ENCODE results near the gene RAP1B. TPM values are rescaled to one million over a fixed set of nuclear protein-coding genes. Genes with fewer than 3 reads are reported as not detected.
"Not testable (repeated sequence)": the region's sequence is repeated elsewhere in the genome, so short reads cannot be mapped to it uniquely, and the experiment has no call there.

Gene RAP1B
- total RNA-seq, 2 experiments from 2014 or later = 170 TPM

DNA sequence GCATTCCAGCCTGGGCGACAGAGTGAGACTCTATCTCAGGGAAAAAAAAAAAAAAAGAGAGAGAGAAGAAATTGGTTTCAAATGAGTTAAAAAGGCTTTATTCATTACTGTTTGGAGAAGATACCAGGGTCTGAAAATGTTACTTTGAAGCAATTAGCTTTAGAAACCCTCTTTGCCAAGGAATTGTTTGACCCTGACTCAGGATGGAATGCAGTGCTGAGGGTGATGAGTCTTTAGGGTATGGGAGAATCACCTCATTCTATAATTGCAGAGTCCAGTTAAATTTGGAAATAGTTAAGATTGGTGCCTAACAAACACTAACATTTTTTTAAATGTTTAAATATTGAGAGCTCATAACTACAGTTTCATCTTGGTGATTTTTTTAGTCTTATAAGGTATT is 13.3 kb downstream of the RAP1B start:
- intact Hi-C loops (cut with micrococcal nuclease) = no loop called here

GRCh38 chr12:68624933-68625332 is 14.2 kb downstream of the RAP1B start:
- H3K4me3 Mint-ChIP-seq = no peak overlapping the region
- H3K27ac Mint-ChIP-seq = peak overlapping the region; percentile 24
- DNase-seq = no peak
- no peaks in the 10 kb centered on the region for H3K27me3 Mint-ChIP-seq (ENCODE audit: low read depth)
- CTCF ChIA-PET = interaction anchor here (0.6 to 0.7 kb wide), 3 partner anchors 11 to 265 kb away, joined by 3 to 5 read pairs (median 3); no protein-coding TSS in a partner anchor
- peaks cover 79% of the 10 kb centered on the region for H3K4me1 Mint-ChIP-seq (ENCODE audit: low read depth)
- peaks cover 15% of the 10 kb centered on the region for H3K9me3 Mint-ChIP-seq
- intact Hi-C loops (cut with micrococcal nuclease) = no loop called here
- peaks cover 57% of the 10 kb centered on the region for H3K36me3 Mint-ChIP-seq (ENCODE audit: low read depth)

More for the DNA sequence above, 13.3 kb downstream of the RAP1B start:
- H3K27me3 Mint-ChIP-seq (ENCODE audit: low read depth) = no peaks in the 10 kb centered on the region
- no peak for DNase-seq
- peaks cover 15% of the 10 kb centered on the region for H3K9me3 Mint-ChIP-seq
- CTCF ChIA-PET = interaction anchor here (0.6 kb wide), 1 partner anchor 30 kb away, joined by 7 read pairs; no protein-coding TSS in a partner anchor
- peak overlapping the region; percentile 38 for H3K27ac Mint-ChIP-seq
- H3K36me3 Mint-ChIP-seq (ENCODE audit: low read depth) = peaks cover 56% of the 10 kb centered on the region
- H3K4me3 Mint-ChIP-seq = no peak overlapping the region
- H3K4me1 Mint-ChIP-seq (ENCODE audit: low read depth) = peaks cover 81% of the 10 kb centered on the region

DNA sequence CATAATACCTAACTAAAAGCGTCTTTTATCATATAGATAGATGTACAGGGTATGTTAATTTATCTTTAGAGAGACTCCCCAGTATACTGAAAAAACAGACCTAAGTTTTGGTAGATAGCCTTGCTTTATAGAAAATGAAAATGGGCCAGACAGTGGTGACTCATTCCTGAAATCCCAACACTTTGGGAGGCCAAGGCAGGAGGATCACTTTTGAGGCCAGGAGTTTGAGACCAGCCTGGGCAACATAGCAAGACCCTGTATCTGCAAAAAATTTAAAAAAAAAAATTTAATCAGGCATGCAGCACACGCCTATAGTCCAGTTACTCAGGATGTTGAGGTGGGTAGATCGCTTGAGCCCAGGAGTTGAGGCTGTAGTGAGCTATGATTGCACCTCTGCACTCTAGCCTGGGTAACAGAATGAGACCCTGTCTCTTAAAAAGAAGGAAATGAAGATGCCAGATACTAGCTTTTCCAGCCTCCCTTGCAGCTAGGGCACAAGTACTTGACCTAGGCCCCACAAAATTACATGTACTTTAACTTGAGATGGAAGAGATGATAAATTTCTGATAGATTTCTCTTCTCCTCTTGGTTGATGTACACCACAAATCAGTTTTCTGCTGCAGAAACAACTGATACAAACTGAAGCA is 17.1 kb downstream of the RAP1B start:
- DNase-seq = no peak
- no peaks in the 10 kb centered on the region for H3K27me3 Mint-ChIP-seq (ENCODE audit: low read depth)
- H3K4me1 Mint-ChIP-seq (ENCODE audit: low read depth) = peaks cover 80% of the 10 kb centered on the region
- intact Hi-C loops (cut with micrococcal nuclease) = no loop called here
- CTCF ChIA-PET = no interaction called here
- H3K27ac Mint-ChIP-seq = no peak overlapping the region
- H3K9me3 Mint-ChIP-seq = peaks cover 15% of the 10 kb centered on the region
- H3K4me3 Mint-ChIP-seq = no peak overlapping the region
- H3K36me3 Mint-ChIP-seq (ENCODE audit: low read depth) = peaks cover 62% of the 10 kb centered on the region

- peaks cover 54% of the 10 kb centered on the region for H3K36me3 Mint-ChIP-seq (ENCODE audit: low read depth)
- peaks cover 80% of the 10 kb centered on the region for H3K4me1 Mint-ChIP-seq (ENCODE audit: low read depth)
- peaks cover 15% of the 10 kb centered on the region for H3K9me3 Mint-ChIP-seq
- H3K27me3 Mint-ChIP-seq (ENCODE audit: low read depth) = no peaks in the 10 kb centered on the region
- H3K27ac Mint-ChIP-seq = peak overlapping the region; percentile 46
- intact Hi-C loops (cut with micrococcal nuclease) = no loop called here
- CTCF ChIA-PET = interaction anchor here (1.0 kb wide), 2 partner anchors 11 to 405 kb away, joined by 3 to 4 read pairs; no protein-coding TSS in a partner anchor
- no peak overlapping the region for H3K4me3 Mint-ChIP-seq
- DNase-seq = no peak
Observed at GRCh38 chr12:68628698-68629097, 18.0 kb downstream of the RAP1B start.

DNA sequence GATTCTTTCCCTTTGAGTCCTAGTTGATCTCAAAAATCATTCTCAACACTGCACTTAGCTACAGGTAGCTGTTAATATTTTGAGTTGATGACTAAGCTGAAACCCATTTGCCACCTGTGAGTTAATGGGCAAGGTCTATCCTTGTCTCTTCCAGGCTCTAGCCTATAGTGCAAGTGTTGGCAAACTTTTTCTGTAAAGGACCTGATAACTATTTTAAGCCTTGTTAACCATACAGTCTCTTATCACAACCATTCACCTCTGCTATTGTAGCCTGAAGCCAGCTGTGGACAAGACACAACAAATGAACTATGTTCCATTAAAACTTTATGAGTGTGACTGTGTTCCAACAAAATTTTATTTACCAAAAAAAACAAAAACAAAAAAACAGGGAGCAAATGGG is 19.4 kb downstream of the RAP1B start:
- intact Hi-C loops (cut with micrococcal nuclease) = loop anchor here (5.0 kb wide), 1 partner anchor 177 kb away; the partner anchor contains the start of gene MDM2
- peaks cover 14% of the 10 kb centered on the region for H3K9me3 Mint-ChIP-seq
- H3K4me3 Mint-ChIP-seq = no peak overlapping the region
- H3K4me1 Mint-ChIP-seq (ENCODE audit: low read depth) = peaks cover 83% of the 10 kb centered on the region
- no peak for DNase-seq
- no peaks in the 10 kb centered on the region for H3K27me3 Mint-ChIP-seq (ENCODE audit: low read depth)
- CTCF ChIA-PET = interaction anchor here (0.6 to 1.0 kb wide), 2 partner anchors 14 to 295 kb away, joined by 3 to 5 read pairs; no protein-coding TSS in a partner anchor
- H3K27ac Mint-ChIP-seq = peak overlapping the region; percentile 44
- H3K36me3 Mint-ChIP-seq (ENCODE audit: low read depth) = peaks cover 46% of the 10 kb centered on the region

GRCh38 chr12:68630598-68630997 is 19.9 kb downstream of the RAP1B start:
- Mint-ChIP-seq H3K36me3 (ENCODE audit: low read depth) (peaks cover 40% of the 10 kb centered on the region), H3K9me3 (peaks cover 13% of the 10 kb centered on the region), H3K27me3 (ENCODE audit: low read depth) (no peaks in the 10 kb centered on the region), H3K4me1 (ENCODE audit: low read depth) (peaks cover 85% of the 10 kb centered on the region), H3K27ac (peak overlapping the region; percentile 44), H3K4me3 (no peak overlapping the region)
- DNase-seq = no peak
- intact Hi-C loops (cut with micrococcal nuclease) = loop anchor here (5.0 kb wide), 1 partner anchor 177 kb away; the partner anchor contains the start of gene MDM2
- CTCF ChIA-PET = interaction anchor here (1.0 kb wide), 1 partner anchor 296 kb away, joined by 3 read pairs; no protein-coding TSS in a partner anchor

- Mint-ChIP-seq H3K36me3 (ENCODE audit: low read depth) (peaks cover 34% of the 10 kb centered on the region), H3K4me3 (no peak overlapping the region), H3K9me3 (peaks cover 13% of the 10 kb centered on the region), H3K27me3 (ENCODE audit: low read depth) (no peaks in the 10 kb centered on the region), H3K27ac (peak overlapping the region; percentile 6), H3K4me1 (ENCODE audit: low read depth) (peaks cover 89% of the 10 kb centered on the region)
- intact Hi-C loops (cut with micrococcal nuclease) = loop anchor here (5.0 kb wide), 1 partner anchor 176 kb away; the partner anchor contains the start of gene MDM2
- no peak for DNase-seq
- CTCF ChIA-PET = no interaction called here
Observed at GRCh38 chr12:68631227-68631626, 20.5 kb downstream of the RAP1B start.

- Mint-ChIP-seq H3K4me3 (no peak overlapping the region), H3K9me3 (peaks cover 6% of the 10 kb centered on the region), H3K27me3 (ENCODE audit: low read depth) (no peaks in the 10 kb centered on the region), H3K36me3 (ENCODE audit: low read depth) (peaks cover 21% of the 10 kb centered on the region), H3K27ac (peak overlapping the region; percentile 41), H3K4me1 (ENCODE audit: low read depth) (peaks cover 89% of the 10 kb centered on the region)
- intact Hi-C loops (cut with micrococcal nuclease) = loop anchor here (5.0 kb wide), 1 partner anchor 175 kb away; the partner anchor contains the start of gene MDM2
- DNase-seq = no peak
- CTCF ChIA-PET = no interaction called here
Observed at GRCh38 chr12:68632486-68632885, 21.8 kb downstream of the RAP1B start.

GRCh38 chr12:68633614-68634558 is 23.2 kb downstream of the RAP1B start:
- intact Hi-C loops (cut with micrococcal nuclease) = loop anchor here (1.0 to 5.0 kb wide), 2 partner anchors 7 to 173 kb away; partner anchors contain the start of gene MDM2
- Mint-ChIP-seq H3K36me3 (ENCODE audit: low read depth) (peaks cover 11% of the 10 kb centered on the region), H3K9me3 (no peaks in the 10 kb centered on the region), H3K27ac (peak overlapping the region; percentile 36), H3K4me1 (ENCODE audit: low read depth) (peaks cover 91% of the 10 kb centered on the region), H3K27me3 (ENCODE audit: low read depth) (no peaks in the 10 kb centered on the region), H3K4me3 (no peak overlapping the region)
- CTCF ChIA-PET = no interaction called here
- DNase-seq = no peak

DNA sequence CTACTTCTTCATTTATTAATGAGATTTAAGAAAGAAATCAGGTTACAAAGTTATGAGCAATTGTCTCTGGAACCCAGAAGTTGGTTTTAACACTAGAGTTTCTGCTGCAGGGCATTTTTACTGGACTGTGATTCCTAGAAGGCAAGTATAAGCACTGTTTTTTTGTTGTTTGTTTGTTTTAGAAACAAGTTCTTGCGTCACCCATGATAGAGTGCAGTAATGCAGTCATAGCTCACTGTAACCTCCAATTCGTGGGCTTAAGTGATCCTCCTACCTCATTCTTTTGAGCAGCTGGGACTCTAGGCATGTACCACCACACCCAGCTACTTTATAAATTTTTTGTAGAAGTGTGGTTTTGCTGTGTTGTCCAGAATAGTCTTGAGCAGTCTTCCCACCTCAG is 25.6 kb downstream of the RAP1B start:
- H3K27me3 Mint-ChIP-seq (ENCODE audit: low read depth) = no peaks in the 10 kb centered on the region
- H3K9me3 Mint-ChIP-seq = no peaks in the 10 kb centered on the region
- CTCF ChIA-PET = interaction anchor here (0.8 to 1.3 kb wide), 3 partner anchors 11 to 413 kb away, joined by 3 to 5 read pairs (median 4); no protein-coding TSS in a partner anchor
- no peak overlapping the region for H3K27ac Mint-ChIP-seq
- H3K4me3 Mint-ChIP-seq = no peak overlapping the region
- H3K36me3 Mint-ChIP-seq (ENCODE audit: low read depth) = peaks cover 5% of the 10 kb centered on the region
- intact Hi-C loops (cut with micrococcal nuclease) = no loop called here
- H3K4me1 Mint-ChIP-seq (ENCODE audit: low read depth) = peaks cover 95% of the 10 kb centered on the region
- DNase-seq = no peak

- intact Hi-C loops (cut with micrococcal nuclease); CTCF ChIA-PET: not testable (repeated sequence)
Observed at GRCh38 chr12:68637439-68637838, 26.7 kb downstream of the RAP1B start.

DNA sequence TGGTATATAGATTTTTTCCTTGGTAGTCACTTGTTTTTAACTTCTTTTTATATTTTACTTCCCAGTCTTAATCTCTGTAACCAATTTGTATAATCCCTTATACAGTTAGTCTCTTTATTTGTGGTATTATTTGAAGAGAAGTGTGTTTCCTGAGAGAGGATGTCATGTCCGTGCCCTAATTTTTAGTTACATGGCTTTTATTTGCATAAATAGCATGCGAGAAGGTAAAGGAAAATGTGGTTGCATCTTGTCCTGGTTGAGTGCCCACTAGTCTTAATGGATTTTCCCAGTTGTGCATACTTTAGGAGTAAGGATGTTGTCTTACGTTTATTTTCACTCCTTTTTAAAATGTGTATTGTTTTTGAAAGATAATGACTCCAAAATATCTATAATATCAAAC is 27.5 kb downstream of the RAP1B start:
- Mint-ChIP-seq H3K4me3 (no peak overlapping the region), H3K27ac (no peak overlapping the region), H3K36me3 (ENCODE audit: low read depth) (peaks cover 9% of the 10 kb centered on the region)

More at GRCh38 chr12:68637439-68637838, 26.7 kb downstream of the RAP1B start:
- DNase-seq; H3K36me3 Mint-ChIP-seq (ENCODE audit: low read depth); H3K27me3 Mint-ChIP-seq (ENCODE audit: low read depth); H3K9me3 Mint-ChIP-seq; H3K4me3 Mint-ChIP-seq: not testable (repeated sequence)
- H3K4me1 Mint-ChIP-seq (ENCODE audit: low read depth) = peaks cover 97% of the 10 kb centered on the region
- H3K27ac Mint-ChIP-seq = peak overlapping the region; percentile 24

More for the DNA sequence above, 27.5 kb downstream of the RAP1B start:
- Mint-ChIP-seq H3K4me1 (ENCODE audit: low read depth) (peaks cover 94% of the 10 kb centered on the region), H3K27me3 (ENCODE audit: low read depth) (no peaks in the 10 kb centered on the region), H3K9me3 (no peaks in the 10 kb centered on the region)
- intact Hi-C loops (cut with micrococcal nuclease) = loop anchor here (2.0 kb wide), 1 partner anchor 17 kb away; no protein-coding TSS in a partner anchor
- DNase-seq = no peak
- CTCF ChIA-PET = no interaction called here

Data from activated naive CD4-positive, alpha-beta T cell treated with anti-CD3 and anti-CD28 coated beads for 36 hours (primary cell).